ENCODE data around the gene RIPK4.
"Not testable (repeated sequence)": the region's sequence is repeated elsewhere in the genome, so short reads cannot be mapped to it uniquely, and the experiment has no call there.

The RIPK4 gene

GRCh38 chr21:41712730-41713129, 54.1 kb downstream of the RIPK4 start:
- DNase-seq: no peak

- no peak for DNase-seq
These were observed 54.7 kb downstream of the RIPK4 start for GRCh38 chr21:41712201-41712600.

GRCh38 chr21:41711416-41712007, 55.3 kb downstream of the RIPK4 start:
- DNase-seq: no peak

GRCh38 chr21:41710823-41711160, 56.1 kb downstream of the RIPK4 start:
- no peak for DNase-seq

GRCh38 chr21:41709965-41710822, 56.7 kb downstream of the RIPK4 start:
- DNase-seq: no peak

- DNase-seq: no peak
These were observed 57.7 kb downstream of the RIPK4 start for GRCh38 chr21:41709166-41709565.

- no peak for DNase-seq
These were observed 58.9 kb downstream of the RIPK4 start for GRCh38 chr21:41707960-41708330.

- DNase-seq: no peak
These were observed 59.5 kb downstream of the RIPK4 start for GRCh38 chr21:41707231-41707959.

GRCh38 chr21:41706678-41707077, 60.2 kb downstream of the RIPK4 start:
- no peak for DNase-seq

- no peak for DNase-seq
These were observed 60.6 kb downstream of the RIPK4 start for GRCh38 chr21:41706263-41706639.

- DNase-seq: no peak
These were observed 61.1 kb downstream of the RIPK4 start for GRCh38 chr21:41705546-41706262.

- DNase-seq: no peak
These were observed 62.9 kb downstream of the RIPK4 start for GRCh38 chr21:41703857-41704501.

GRCh38 chr21:41701749-41702148, 65.1 kb downstream of the RIPK4 start:
- no peak for DNase-seq

GRCh38 chr21:41699311-41699710, 67.5 kb downstream of the RIPK4 start:
- DNase-seq: no peak

GRCh38 chr21:41698071-41698470, 68.8 kb downstream of the RIPK4 start:
- no peak for DNase-seq

GRCh38 chr21:41695513-41695912, 71.3 kb downstream of the RIPK4 start:
- DNase-seq: no peak

- not testable (repeated sequence) for DNase-seq
These were observed 72.8 kb downstream of the RIPK4 start for GRCh38 chr21:41694042-41694441.

GRCh38 chr21:41692185-41692565, 74.7 kb downstream of the RIPK4 start:
- no peak for DNase-seq

GRCh38 chr21:41691205-41692184, 75.4 kb downstream of the RIPK4 start:
- DNase-seq: no peak
